OCI-LY7 (cell line): ENCODE data around the gene C3orf80. TPM values are rescaled to one million over a fixed set of nuclear protein-coding genes. Genes with fewer than 3 reads are reported as not detected.
"Not testable (repeated sequence)": the region's sequence is repeated elsewhere in the genome, so short reads cannot be mapped to it uniquely, and the experiment has no call there.

Experiments used
- Bru-seq: library from RNA; stranded (reverse); fragments of 400-500 nt; gene quantifications from one replicate; lab custom pipeline; 2021; lab: Mats Ljungman, UMichigan
- BruChase-seq, 2 experiments: library from RNA; stranded (reverse); fragments of 400-500 nt; gene quantifications; one replicate each; lab custom pipeline; 2021; lab: Mats Ljungman, UMichigan
- BruUV-seq: library from RNA; stranded (reverse); fragments of 400-500 nt; replicated peaks from 2 replicates; lab custom pipeline; 2021; lab: Mats Ljungman, UMichigan
- CTCF ChIA-PET: fragments of 300-600 bp; sonication (Branson Sonifier 250); formaldehyde crosslinking; loops from one replicate; lab custom pipeline; 2022; ENCODE audit warnings: antibody characterized with exemption; ENCODE audit not compliant: unreplicated experiment; lab: Charles Lee
- POLR2A ChIA-PET: fragments of 300-600 bp; sonication (Branson Sonifier 250); formaldehyde crosslinking; loops from one replicate; lab custom pipeline; 2022; ENCODE audit warnings: antibody characterized with exemption; lab: Charles Lee
- DNase-seq: peaks from one replicate; pipeline ENCODE4 v3.0.0-alpha.2; 2015; ENCODE audit warnings: low spot score
- H2AFZ ChIP-seq: fragments of 200-600 bp; sonication (generic), shearing (Covaris generic); 2 replicates; pipeline ENCODE4 v1.6.1; 2014; ENCODE audit warnings: mild to moderate bottlenecking, antibody characterized with exemption, low read length, moderate library complexity
- H3K27ac ChIP-seq: fragments of 200-600 bp; sonication (generic); 2 replicates; pipeline ENCODE4 v1.5.1; 2014; ENCODE audit warnings: mixed run types, low read depth, mild to moderate bottlenecking, moderate library complexity, low read length, inconsistent platforms; ENCODE audit not compliant: poor library complexity, severe bottlenecking
- H3K36me3 ChIP-seq: fragments of 200-600 bp; sonication (generic); 2 replicates; pipeline ENCODE4 v1.6.1; 2014; ENCODE audit warnings: mild to moderate bottlenecking, antibody characterized with exemption, low read length, moderate library complexity, mixed read lengths; ENCODE audit not compliant: insufficient read depth
- H3K4me1 ChIP-seq: fragments of 200-600 bp; sonication (generic); 2 replicates; pipeline ENCODE4 v1.5.1; 2014; ENCODE audit warnings: mild to moderate bottlenecking, low read length; ENCODE audit not compliant: insufficient read depth, poor library complexity, severe bottlenecking
- H3K4me2 ChIP-seq: fragments of 200-600 bp; sonication (generic); 2 replicates; pipeline ENCODE4 v1.6.1; 2014; ENCODE audit warnings: mild to moderate bottlenecking, low read length
- H3K4me3 ChIP-seq: fragments of 200-600 bp; sonication (generic); 2 replicates; pipeline ENCODE4 v1.5.1; 2014; ENCODE audit warnings: mild to moderate bottlenecking, low read depth, low read length; ENCODE audit not compliant: poor library complexity, severe bottlenecking
- H3K79me2 ChIP-seq: fragments of 200-600 bp; sonication (generic); 2 replicates; pipeline ENCODE4 v1.6.1; 2016; ENCODE audit warnings: low read depth, mild to moderate bottlenecking, low read length, moderate library complexity, mixed read lengths; ENCODE audit not compliant: insufficient read depth
- H3K9me2 ChIP-seq: fragments of 200-600 bp; sonication (generic); 2 replicates; pipeline ENCODE4 v1.6.1; 2016; ENCODE audit warnings: mild to moderate bottlenecking, low read length, mixed read lengths; ENCODE audit not compliant: insufficient read depth
- H3K9me3 ChIP-seq: fragments of 200-600 bp; sonication (generic); 2 replicates; pipeline ENCODE4 v1.6.1; 2014; ENCODE audit warnings: mild to moderate bottlenecking, mixed run types, low read length, mixed read lengths
- H4K20me1 ChIP-seq: fragments of 200-600 bp; sonication (generic); 2 replicates; pipeline ENCODE4 v1.6.1; 2014; ENCODE audit warnings: mild to moderate bottlenecking, antibody characterized with exemption, low read length, moderate library complexity, mixed read lengths; ENCODE audit not compliant: insufficient read depth
- EZH2phosphoT487 ChIP-seq: fragments of 200-600 bp; sonication (generic); IDR thresholded peaks from 2 replicates; pipeline ENCODE4 v1.6.1; 2018; ENCODE audit warnings: low read depth, borderline replicate concordance, mild to moderate bottlenecking, mixed run types, antibody characterized with exemption, low read length, moderate library complexity, mixed read lengths
- intact Hi-C: fragments of 100-400 bp; cut with micrococcal nuclease; formaldehyde crosslinking; loops from one replicate; pipeline ENCODE4 v1.10.0; 2022; ENCODE audit not compliant: unreplicated experiment
- long read RNA-seq: library from polyadenylated mRNA; stranded (forward); transcript quantifications from one replicate; pipeline ENCODE4 v2.0.0, GENCODE V29; 2022
- total RNA-seq, 2 experiments: library from RNA; depleted of rRNA in 1 of 2; stranded (reverse); fragments of >200 nt in 1 of 2; shearing (Covaris generic) in 1 of 2; gene quantifications; 2 replicates each; pipeline ENCODE4 v1.2.3, GENCODE V29; 2014 to 2022
- TF ChIP-seq, protein P1 (sequence below): fragments of 200-600 bp; sonication (generic); conservative IDR thresholded peaks from 2 replicates; pipeline ENCODE4 v1.5.1; 2014; ENCODE audit warnings: mild to moderate bottlenecking, antibody characterized with exemption, low read length, moderate library complexity, mixed read lengths

C3orf80 gene
- total RNA-seq (2014; rRNA removed; shearing (Covaris generic)) (not detected in 2 replicates), total RNA-seq (2022) (not detected in 2 replicates), Bru-seq, nascent RNA (not detected), BruChase-seq, experiment 1, labeled RNA remaining after a 6-hour chase (not detected), BruChase-seq, experiment 2, labeled RNA remaining after a 2-hour chase (percentile 22 among the genes with signal in this experiment)
- long read RNA-seq: 0 reads

DNA sequence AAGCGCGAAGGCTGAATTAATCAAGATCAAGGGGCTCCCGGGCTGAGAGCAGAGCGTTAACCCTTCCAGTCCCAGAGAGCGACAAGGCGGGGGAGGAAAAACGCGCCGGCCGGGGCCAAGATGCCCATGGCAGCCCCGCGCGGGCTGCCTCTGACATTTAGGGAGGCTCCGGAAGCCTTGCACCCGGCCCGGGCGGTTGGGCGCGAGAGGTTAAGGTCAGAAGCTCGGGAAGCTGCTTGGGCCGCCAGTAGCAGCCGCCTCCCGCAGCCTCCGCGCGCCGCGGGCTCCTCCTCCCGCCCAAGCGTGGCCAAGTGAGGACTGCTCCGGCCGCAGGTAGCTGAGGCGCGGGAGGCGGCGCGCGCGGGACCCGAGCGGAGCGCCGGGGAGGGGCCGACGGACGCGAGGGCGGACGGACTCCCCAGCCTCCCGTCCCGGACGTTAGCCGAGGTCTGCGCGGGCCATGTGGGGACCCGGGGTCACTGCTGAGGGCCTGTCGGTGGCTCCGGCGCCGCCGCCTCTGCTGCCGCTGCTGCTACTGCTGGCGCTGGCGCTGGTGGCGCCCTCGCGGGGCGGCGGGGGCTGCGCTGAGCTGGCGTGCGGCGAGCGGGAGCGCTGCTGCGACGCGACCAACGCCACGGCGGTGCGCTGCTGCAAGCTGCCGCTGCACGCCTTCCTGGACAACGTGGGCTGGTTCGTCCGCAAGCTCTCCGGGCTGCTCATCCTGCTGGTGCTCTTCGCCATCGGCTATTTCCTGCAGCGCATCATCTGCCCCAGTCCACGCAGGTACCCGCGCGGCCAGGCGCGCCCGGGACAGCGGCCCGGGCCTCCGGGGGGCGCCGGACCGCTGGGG lies at the start of gene C3orf80:
Gene C3orf80, plus strand, starts transcription at position 247 of the 850 bp plus-strand sequence. Its CDS starts 214 bp downstream, at position 461.
- peak; percentile 30 for DNase-seq
- H3K9me3 ChIP-seq: no peaks in the 10 kb centered on the region
- peak within 1 kb of the TSS; percentile 81 for H3K4me2 ChIP-seq
- peak within 1 kb of the TSS; percentile 71; the same call in 1 of the 2 replicates for H2AFZ ChIP-seq
- TF ChIP-seq EZH2phosphoT487: no peak
- TF ChIP-seq, protein P1, sequence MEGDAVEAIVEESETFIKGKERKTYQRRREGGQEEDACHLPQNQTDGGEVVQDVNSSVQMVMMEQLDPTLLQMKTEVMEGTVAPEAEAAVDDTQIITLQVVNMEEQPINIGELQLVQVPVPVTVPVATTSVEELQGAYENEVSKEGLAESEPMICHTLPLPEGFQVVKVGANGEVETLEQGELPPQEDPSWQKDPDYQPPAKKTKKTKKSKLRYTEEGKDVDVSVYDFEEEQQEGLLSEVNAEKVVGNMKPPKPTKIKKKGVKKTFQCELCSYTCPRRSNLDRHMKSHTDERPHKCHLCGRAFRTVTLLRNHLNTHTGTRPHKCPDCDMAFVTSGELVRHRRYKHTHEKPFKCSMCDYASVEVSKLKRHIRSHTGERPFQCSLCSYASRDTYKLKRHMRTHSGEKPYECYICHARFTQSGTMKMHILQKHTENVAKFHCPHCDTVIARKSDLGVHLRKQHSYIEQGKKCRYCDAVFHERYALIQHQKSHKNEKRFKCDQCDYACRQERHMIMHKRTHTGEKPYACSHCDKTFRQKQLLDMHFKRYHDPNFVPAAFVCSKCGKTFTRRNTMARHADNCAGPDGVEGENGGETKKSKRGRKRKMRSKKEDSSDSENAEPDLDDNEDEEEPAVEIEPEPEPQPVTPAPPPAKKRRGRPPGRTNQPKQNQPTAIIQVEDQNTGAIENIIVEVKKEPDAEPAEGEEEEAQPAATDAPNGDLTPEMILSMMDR: peak; percentile 42
- no peaks in the 10 kb centered on the region for H4K20me1 ChIP-seq
- H3K4me3 ChIP-seq: peak within 1 kb of the TSS; percentile 54
- no peaks in the 10 kb centered on the region for H3K4me1 ChIP-seq
- no peaks in the 10 kb centered on the region for H3K79me2 ChIP-seq
- ChIA-PET POLR2A (interaction anchor here (0.6 kb wide), 1 partner anchor 243 kb away, joined by 3 read pairs; no protein-coding TSS in a partner anchor), CTCF (no interaction called here)
- intact Hi-C loops: no loop called here
- H3K27ac ChIP-seq: no peak within 1 kb of the TSS
- no peaks in the 10 kb centered on the region for H3K36me3 ChIP-seq
- no TSS peak for BruUV-seq
- no peaks in the 10 kb centered on the region for H3K9me2 ChIP-seq

DNA sequence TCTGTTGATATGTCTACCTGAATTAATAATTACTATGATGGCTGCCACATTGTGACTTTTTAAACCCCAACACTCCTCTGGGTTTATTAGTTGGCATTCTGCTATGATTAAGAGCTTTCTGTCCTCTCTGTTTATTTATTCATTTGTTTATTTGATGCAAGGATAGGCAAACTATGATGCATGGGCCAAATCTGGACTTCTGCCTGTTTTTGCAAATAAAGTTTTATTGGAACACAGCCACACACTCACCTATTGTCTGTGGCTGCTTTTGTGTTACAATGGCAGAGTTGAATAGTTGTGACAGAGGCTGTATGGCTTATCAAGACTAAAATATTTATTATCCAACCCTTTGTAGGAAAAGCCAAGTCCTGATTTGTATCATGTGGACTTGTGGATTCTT lies 48.3 kb upstream of the C3orf80 start:
- H2AFZ ChIP-seq: no peak overlapping the region
- no peaks in the 10 kb centered on the region for H3K4me1 ChIP-seq
- TF ChIP-seq, protein P1: no peak
- TF ChIP-seq EZH2phosphoT487: no peak
- H3K9me3 ChIP-seq: no peaks in the 10 kb centered on the region
- no peaks in the 10 kb centered on the region for H3K79me2 ChIP-seq
- CTCF ChIA-PET: no interaction called here
- H3K4me2 ChIP-seq: no peak overlapping the region
- H4K20me1 ChIP-seq: no peaks in the 10 kb centered on the region
- BruUV-seq: no TSS peak
- no peaks in the 10 kb centered on the region for H3K9me2 ChIP-seq
- POLR2A ChIA-PET: interaction anchor here (1.3 kb wide), 1 partner anchor 12 kb away, joined by 3 read pairs; no protein-coding TSS in a partner anchor
- intact Hi-C loops: no loop called here
- H3K4me3 ChIP-seq: no peak overlapping the region
- no peak overlapping the region for H3K27ac ChIP-seq
- H3K36me3 ChIP-seq: no peaks in the 10 kb centered on the region
- no peak for DNase-seq

DNA sequence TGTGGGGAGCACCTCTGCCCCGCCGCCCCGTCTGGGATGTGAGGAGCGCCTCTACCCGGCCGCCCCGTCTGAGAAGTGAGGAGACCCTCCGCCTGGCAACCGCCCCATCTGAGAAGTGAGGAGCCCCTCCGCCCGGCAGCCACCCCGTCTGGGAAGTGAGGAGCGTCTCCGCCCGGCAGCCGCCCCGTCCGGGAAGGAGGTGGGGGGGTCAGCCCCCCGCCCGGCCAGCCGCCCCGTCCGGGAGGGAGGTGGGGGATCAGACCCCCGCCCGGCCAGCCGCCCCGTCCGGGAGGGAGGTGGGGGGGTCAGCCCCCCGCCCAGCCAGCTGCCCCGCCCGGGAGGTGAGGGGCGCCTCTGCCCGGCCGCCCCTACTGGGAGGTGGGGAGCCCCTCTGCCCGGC lies 46.6 kb upstream of the C3orf80 start:
- not testable (repeated sequence) for DNase-seq, BruUV-seq

DNA sequence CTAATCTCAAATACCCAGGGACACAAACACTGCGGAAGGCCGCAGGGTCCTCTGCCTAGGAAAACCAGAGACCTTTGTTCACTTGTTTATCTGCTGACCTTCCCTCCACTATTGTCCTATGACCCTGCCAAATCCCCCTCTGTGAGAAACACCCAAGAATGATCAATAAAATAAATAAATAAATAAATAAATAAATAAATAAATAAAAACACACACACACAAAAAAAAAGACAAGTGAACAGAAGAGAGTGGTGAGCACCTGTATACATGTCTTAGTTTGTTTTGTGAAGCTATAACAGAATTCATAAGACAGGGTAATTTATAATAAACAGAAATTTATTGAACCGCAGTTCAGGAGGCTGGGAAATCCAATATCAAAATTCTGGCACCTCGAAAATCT lies 45.8 kb upstream of the C3orf80 start:
- CTCF ChIA-PET, H3K4me1 ChIP-seq, H3K9me2 ChIP-seq, H3K36me3 ChIP-seq, BruUV-seq, H2AFZ ChIP-seq, H3K9me3 ChIP-seq, H3K4me2 ChIP-seq, H3K4me3 ChIP-seq, H3K79me2 ChIP-seq, DNase-seq, intact Hi-C loops, H3K27ac ChIP-seq, H4K20me1 ChIP-seq: not testable (repeated sequence)
- POLR2A ChIA-PET: interaction anchor here (0.6 kb wide), 1 partner anchor 403 kb away, joined by 3 read pairs; no protein-coding TSS in a partner anchor

More for the DNA sequence above, 46.6 kb upstream of the C3orf80 start:
- H3K4me2 ChIP-seq, H3K27ac ChIP-seq, H3K36me3 ChIP-seq, H4K20me1 ChIP-seq, CTCF ChIA-PET, POLR2A ChIA-PET, H3K4me1 ChIP-seq, intact Hi-C loops, H3K9me2 ChIP-seq, H3K9me3 ChIP-seq, H3K79me2 ChIP-seq, H3K4me3 ChIP-seq, H2AFZ ChIP-seq: not testable (repeated sequence)
